ENCODE data around the gene CTNNA2. TPM values are rescaled to one million over a fixed set of nuclear protein-coding genes. Genes with fewer than 3 reads are reported as not detected.

CTNNA2 gene
- total RNA-seq, 1 experiment from 2014 or later = not detected

GRCh38 chr2:80247339-80247738, 734.5 kb downstream of the CTNNA2 start:
- no peaks in the 10 kb centered on the region for H3K36me3 ChIP-seq (ENCODE audit: low read depth)
- intact Hi-C loops (cut with micrococcal nuclease; ENCODE audit: unreplicated experiment) = no loop called here
- no peak overlapping the region for H3K27ac ChIP-seq
- no peaks in the 10 kb centered on the region for H4K20me1 ChIP-seq (ENCODE audit: insufficient read depth)
- DNase-seq = no peak
- TF ChIP-seq CTCF (conservative IDR thresholded peaks at IDR 0.05) = no peak
- TF ChIP-seq EZH2 (IDR thresholded peaks at IDR 0.05; ENCODE audit: low read depth) = no peak
- no peaks in the 10 kb centered on the region for H3K9me3 ChIP-seq (ENCODE audit: insufficient read depth, low read depth)
- H3K79me2 ChIP-seq (ENCODE audit: low read depth) = no peaks in the 10 kb centered on the region
- no peak overlapping the region for H2AFZ ChIP-seq
- no peaks in the 10 kb centered on the region for H3K4me1 ChIP-seq (replicated peaks; ENCODE audit: insufficient read depth)
- H3K4me2 ChIP-seq = no peak overlapping the region
- peaks cover 6% of the 10 kb centered on the region; the same call in 1 of the 2 replicates for H3K27me3 ChIP-seq (ENCODE audit: insufficient read depth, low read depth)
- no peak overlapping the region for H3K4me3 ChIP-seq
- no TSS peak for BruUV-seq (replicated peaks)
- POLR2A ChIA-PET (ENCODE audit: unreplicated experiment) = no interaction called here
- CTCF ChIA-PET = no interaction called here
- no peaks in the 10 kb centered on the region for H3F3A ChIP-seq (ENCODE audit: insufficient read depth, low read depth)
- no peaks in the 10 kb centered on the region for H3K9me2 ChIP-seq (ENCODE audit: insufficient read depth)

- Histone ChIP-seq H3K4me2 (no peak overlapping the region), H3K36me3 (ENCODE audit: low read depth) (no peaks in the 10 kb centered on the region), H3F3A (ENCODE audit: insufficient read depth, low read depth) (no peaks in the 10 kb centered on the region), H3K79me2 (ENCODE audit: low read depth) (no peaks in the 10 kb centered on the region), H3K4me1 (replicated peaks; ENCODE audit: insufficient read depth) (no peaks in the 10 kb centered on the region), H4K20me1 (ENCODE audit: insufficient read depth) (no peaks in the 10 kb centered on the region), H3K9me3 (ENCODE audit: insufficient read depth, low read depth) (no peaks in the 10 kb centered on the region), H3K27ac (no peak overlapping the region), H2AFZ (no peak overlapping the region), H3K9me2 (ENCODE audit: insufficient read depth) (no peaks in the 10 kb centered on the region), H3K4me3 (no peak overlapping the region), H3K27me3 (ENCODE audit: insufficient read depth, low read depth) (peaks cover 6% of the 10 kb centered on the region; the same call in 1 of the 2 replicates)
- CTCF ChIA-PET = no interaction called here
- no peak for DNase-seq
- BruUV-seq (replicated peaks) = no TSS peak
- POLR2A ChIA-PET (ENCODE audit: unreplicated experiment) = no interaction called here
- intact Hi-C loops (cut with micrococcal nuclease; ENCODE audit: unreplicated experiment) = no loop called here
- TF ChIP-seq CTCF (conservative IDR thresholded peaks at IDR 0.05) = no peak
Observed at GRCh38 chr2:80248146-80248545, 735.3 kb downstream of the CTNNA2 start.

- H3K9me3 ChIP-seq (ENCODE audit: insufficient read depth, low read depth) = no peaks in the 10 kb centered on the region
- BruUV-seq (replicated peaks) = no TSS peak
- no peak overlapping the region for H3K4me3 ChIP-seq
- H3K79me2 ChIP-seq (ENCODE audit: low read depth) = no peaks in the 10 kb centered on the region
- no peak overlapping the region for H2AFZ ChIP-seq
- CTCF ChIA-PET = no interaction called here
- TF ChIP-seq CTCF (conservative IDR thresholded peaks at IDR 0.05) (no peak), EZH2 (IDR thresholded peaks at IDR 0.05; ENCODE audit: low read depth) (no peak)
- intact Hi-C loops (cut with micrococcal nuclease; ENCODE audit: unreplicated experiment) = no loop called here
- H3K36me3 ChIP-seq (ENCODE audit: low read depth) = no peaks in the 10 kb centered on the region
- no peaks in the 10 kb centered on the region for H3K9me2 ChIP-seq (ENCODE audit: insufficient read depth)
- H3K4me1 ChIP-seq (replicated peaks; ENCODE audit: insufficient read depth) = no peaks in the 10 kb centered on the region
- H3K4me2 ChIP-seq = no peak overlapping the region
- no peaks in the 10 kb centered on the region for H3F3A ChIP-seq (ENCODE audit: insufficient read depth, low read depth)
- no peaks in the 10 kb centered on the region for H4K20me1 ChIP-seq (ENCODE audit: insufficient read depth)
- no peaks in the 10 kb centered on the region for H3K27me3 ChIP-seq (ENCODE audit: insufficient read depth, low read depth)
- POLR2A ChIA-PET (ENCODE audit: unreplicated experiment) = no interaction called here
- no peak for DNase-seq
- H3K27ac ChIP-seq = no peak overlapping the region
Observed at GRCh38 chr2:80252294-80252986, 739.6 kb downstream of the CTNNA2 start.

Data from PC-9 (cell line).